HG03571 (cell line): Measurements from ENCODE around the gene ANKRD60.

Source experiments
- ATAC-seq: cut with Tn5 transposase; IDR thresholded peaks from one replicate; pipeline ENCODE4 v1.9.1; 2021; ENCODE audit not compliant: unreplicated experiment

Gene ANKRD60

GRCh38 chr20:58224974-58225373, 3.5 kb downstream of the ANKRD60 start:
- ATAC-seq = no peak

GRCh38 chr20:58224097-58224496, 4.4 kb downstream of the ANKRD60 start:
- ATAC-seq = no peak

- no peak for ATAC-seq
Measured at GRCh38 chr20:58223358-58223941, 5.0 kb downstream of the ANKRD60 start.

- ATAC-seq = no peak
Measured at GRCh38 chr20:58222446-58222845, 6.0 kb downstream of the ANKRD60 start.

GRCh38 chr20:58219342-58219700, 9.1 kb downstream of the ANKRD60 start:
- ATAC-seq = no peak

GRCh38 chr20:58218665-58219341, 9.7 kb downstream of the ANKRD60 start:
- ATAC-seq = no peak

- no peak for ATAC-seq
Measured at GRCh38 chr20:58216334-58216733, 12.1 kb downstream of the ANKRD60 start.

GRCh38 chr20:58215116-58215515, 13.3 kb downstream of the ANKRD60 start:
- ATAC-seq = no peak

- no peak for ATAC-seq
Measured at GRCh38 chr20:58214310-58214709, 14.1 kb downstream of the ANKRD60 start.

- no peak for ATAC-seq
Measured at GRCh38 chr20:58213716-58214115, 14.7 kb downstream of the ANKRD60 start.

- no peak for ATAC-seq
Measured at GRCh38 chr20:58213121-58213520, 15.3 kb downstream of the ANKRD60 start.

GRCh38 chr20:58212636-58213035, 15.8 kb downstream of the ANKRD60 start:
- no peak for ATAC-seq

- no peak for ATAC-seq
Measured at GRCh38 chr20:58210398-58210747, 18.1 kb downstream of the ANKRD60 start.

- peak; percentile 70 for ATAC-seq
Measured at GRCh38 chr20:58209652-58210397, 18.6 kb downstream of the ANKRD60 start.

- no peak for ATAC-seq
Measured at GRCh38 chr20:58208944-58209343, 19.5 kb downstream of the ANKRD60 start.

- ATAC-seq = no peak
Measured at GRCh38 chr20:58205850-58206249, 22.6 kb downstream of the ANKRD60 start.

GRCh38 chr20:58202044-58202443, 26.4 kb downstream of the ANKRD60 start:
- ATAC-seq = no peak

GRCh38 chr20:58201616-58202015, 26.8 kb downstream of the ANKRD60 start:
- no peak for ATAC-seq

GRCh38 chr20:58199469-58199868, 29.0 kb downstream of the ANKRD60 start:
- no peak for ATAC-seq

- no peak for ATAC-seq
Measured at GRCh38 chr20:58198901-58199355, 29.5 kb downstream of the ANKRD60 start.

- no peak for ATAC-seq
Measured at GRCh38 chr20:58198384-58198783, 30.1 kb downstream of the ANKRD60 start.

GRCh38 chr20:58197185-58197469, 31.3 kb downstream of the ANKRD60 start:
- no peak for ATAC-seq
